ENCODE data around the gene MEIOC.

The MEIOC gene

DNA sequence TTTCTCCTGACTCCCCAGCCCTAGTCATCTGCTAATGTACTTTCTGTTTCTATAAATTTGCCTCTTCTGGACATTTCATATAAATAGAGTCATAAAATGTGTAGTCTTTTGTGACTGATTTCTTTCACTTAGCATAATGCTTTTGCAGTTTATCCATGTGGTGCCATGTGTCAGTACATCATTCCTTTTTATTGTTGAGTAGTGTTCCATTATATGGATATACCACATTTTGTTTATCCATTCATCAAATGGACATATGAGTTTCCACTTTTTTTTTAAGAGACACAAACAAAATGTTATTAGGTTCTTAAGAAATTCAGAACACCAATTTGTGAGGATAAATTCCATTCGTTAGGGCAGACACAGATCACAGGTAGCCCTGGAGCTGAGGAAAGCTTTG lies 63.2 kb downstream of the MEIOC start:
- no peak for DNase-seq

DNA sequence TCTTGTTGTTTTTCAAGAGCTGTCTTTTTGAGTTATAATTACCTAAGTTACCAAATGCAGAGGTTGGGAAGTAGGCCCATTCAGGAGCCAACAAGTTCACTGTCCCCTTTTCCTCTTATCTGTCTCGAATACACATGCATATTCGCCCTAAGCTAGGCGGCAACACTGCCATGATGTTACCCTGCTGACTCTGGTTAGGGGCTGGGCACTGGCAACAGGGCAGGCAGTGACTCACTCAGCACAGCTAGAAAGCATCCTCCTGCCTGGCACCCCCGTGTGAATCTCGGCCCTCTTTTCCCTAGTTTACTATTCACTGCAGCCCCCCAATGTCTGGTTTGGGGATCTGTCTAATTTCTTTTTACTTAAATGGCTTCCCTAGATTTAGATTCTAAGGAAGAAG lies 66.0 kb downstream of the MEIOC start:
- DNase-seq = no peak
